ENCODE results near the gene CDC42BPG. TPM values are rescaled to one million over a fixed set of nuclear protein-coding genes. Genes with fewer than 3 reads are reported as not detected.
A peak's percentile ranks its signal among the peaks of the same experiment; 100 is the strongest.

CDC42BPG gene
- total and polyA plus RNA-seq, 8 donors = 6.8 to 25.9 (median 9.0) TPM

DNA sequence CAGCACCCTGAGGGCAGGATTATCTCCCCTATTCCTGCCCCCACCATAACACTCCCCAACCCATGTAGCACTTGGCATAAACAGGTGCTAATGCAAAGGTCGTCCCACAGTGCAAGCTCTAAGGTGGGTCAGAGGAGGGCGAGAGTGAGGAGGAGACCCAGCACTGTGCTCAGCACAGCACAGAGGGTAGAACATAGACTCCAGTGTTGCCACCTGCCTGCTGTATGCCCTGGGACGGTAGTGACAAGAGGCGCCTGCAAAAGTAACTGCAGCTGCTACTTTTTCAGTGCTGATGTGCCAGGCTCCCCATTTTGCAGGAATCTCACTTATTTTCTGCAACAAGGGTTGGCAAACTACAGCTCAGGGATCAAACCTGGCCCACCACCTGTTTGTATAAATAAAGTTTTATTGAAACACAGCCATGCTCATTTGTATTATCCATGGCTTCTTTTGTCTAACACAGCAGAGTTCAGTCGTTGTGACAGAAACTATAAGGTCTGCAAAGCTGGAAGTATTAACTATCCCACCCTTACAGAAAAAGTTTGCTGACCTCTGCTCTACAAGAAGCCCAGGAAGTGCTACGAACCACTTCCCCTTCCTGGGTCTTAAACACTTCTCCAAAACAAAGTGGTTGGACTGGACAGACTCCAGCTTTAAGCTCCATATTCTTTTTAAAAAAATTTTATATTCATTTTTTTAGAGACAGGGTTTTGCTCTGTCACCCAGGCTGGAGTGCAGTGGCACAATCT lies 16.9 kb upstream of the CDC42BPG start:
- TF ChIP-seq, protein P1, sequence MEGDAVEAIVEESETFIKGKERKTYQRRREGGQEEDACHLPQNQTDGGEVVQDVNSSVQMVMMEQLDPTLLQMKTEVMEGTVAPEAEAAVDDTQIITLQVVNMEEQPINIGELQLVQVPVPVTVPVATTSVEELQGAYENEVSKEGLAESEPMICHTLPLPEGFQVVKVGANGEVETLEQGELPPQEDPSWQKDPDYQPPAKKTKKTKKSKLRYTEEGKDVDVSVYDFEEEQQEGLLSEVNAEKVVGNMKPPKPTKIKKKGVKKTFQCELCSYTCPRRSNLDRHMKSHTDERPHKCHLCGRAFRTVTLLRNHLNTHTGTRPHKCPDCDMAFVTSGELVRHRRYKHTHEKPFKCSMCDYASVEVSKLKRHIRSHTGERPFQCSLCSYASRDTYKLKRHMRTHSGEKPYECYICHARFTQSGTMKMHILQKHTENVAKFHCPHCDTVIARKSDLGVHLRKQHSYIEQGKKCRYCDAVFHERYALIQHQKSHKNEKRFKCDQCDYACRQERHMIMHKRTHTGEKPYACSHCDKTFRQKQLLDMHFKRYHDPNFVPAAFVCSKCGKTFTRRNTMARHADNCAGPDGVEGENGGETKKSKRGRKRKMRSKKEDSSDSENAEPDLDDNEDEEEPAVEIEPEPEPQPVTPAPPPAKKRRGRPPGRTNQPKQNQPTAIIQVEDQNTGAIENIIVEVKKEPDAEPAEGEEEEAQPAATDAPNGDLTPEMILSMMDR (IDR thresholded peaks at IDR 0.05) = no peak
- Histone ChIP-seq H3K27me3 (no peaks in the 10 kb centered on the region), H3K27ac (peak overlapping the region in 1 of 2 donors; percentile 92), H3K4me1 (peaks cover 55 to 100% of the 10 kb centered on the region in 2 donors), H3K4me3 (peak overlapping the region in 1 of 2 donors; percentile 16), H3K36me3 (peaks cover 0 to 38% of the 10 kb centered on the region in 2 donors), H3K9me3 (no peaks in the 10 kb centered on the region)
- ATAC-seq = no peak
- intact Hi-C loops (cut with DNase I) = no loop called here
- DNase-seq = no peak

DNA sequence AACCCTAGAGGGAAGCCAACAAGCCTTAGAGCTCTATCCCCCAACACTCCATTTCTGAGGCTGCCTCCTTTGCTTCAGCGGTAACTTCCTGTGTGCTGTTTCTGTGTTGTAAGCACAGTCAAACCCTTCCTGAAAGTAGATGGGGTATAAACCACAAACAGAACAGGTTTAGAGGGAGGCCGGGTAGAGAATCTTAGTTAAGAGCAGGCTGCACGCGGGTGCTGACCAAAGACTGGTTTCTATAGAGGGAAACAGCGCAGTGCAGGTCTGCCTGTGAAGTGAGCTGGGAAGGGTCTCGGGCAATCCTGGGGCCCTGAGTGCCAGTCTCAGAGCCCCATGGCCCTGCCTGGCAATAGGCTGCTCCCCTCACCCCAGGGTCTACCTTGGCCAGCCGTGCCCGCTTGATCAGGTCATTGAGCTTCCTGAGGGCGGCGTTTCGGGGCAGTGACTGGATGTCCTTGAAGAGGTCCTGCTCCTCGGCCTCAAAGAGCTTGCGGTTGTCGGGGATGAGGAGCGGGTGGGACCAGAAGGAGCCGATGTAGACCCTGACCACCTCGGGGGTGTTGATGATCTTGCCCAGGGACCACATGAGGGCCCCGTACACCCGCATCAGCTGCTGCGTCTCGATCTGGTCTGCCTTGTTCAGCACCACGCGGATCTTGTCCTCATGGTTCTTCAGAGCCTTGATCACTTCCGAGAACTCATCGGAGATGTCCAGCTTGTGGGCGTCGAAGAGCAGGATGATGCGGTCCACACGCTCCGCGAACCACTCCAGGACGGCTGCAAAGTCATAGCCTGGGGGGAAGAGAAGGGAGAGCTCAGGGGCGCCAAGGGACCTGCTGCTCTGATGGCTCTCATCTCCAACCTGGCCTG lies 15.3 kb upstream of the CDC42BPG start:
- Histone ChIP-seq H3K4me3 (peak overlapping the region in 1 of 2 donors; percentile 17), H3K27me3 (no peaks in the 10 kb centered on the region), H3K9me3 (no peaks in the 10 kb centered on the region), H3K27ac (peak overlapping the region; percentile 36 to 92), H3K4me1 (peaks cover 62 to 100% of the 10 kb centered on the region in 2 donors), H3K36me3 (peaks cover 0 to 48% of the 10 kb centered on the region in 2 donors)
- ATAC-seq (no peak), DNase-seq (peak in 1 of 4 donors; percentile 75)
- TF ChIP-seq, protein P1 (IDR thresholded peaks at IDR 0.05) = no peak
- intact Hi-C loops (cut with DNase I) = no loop called here

DNA sequence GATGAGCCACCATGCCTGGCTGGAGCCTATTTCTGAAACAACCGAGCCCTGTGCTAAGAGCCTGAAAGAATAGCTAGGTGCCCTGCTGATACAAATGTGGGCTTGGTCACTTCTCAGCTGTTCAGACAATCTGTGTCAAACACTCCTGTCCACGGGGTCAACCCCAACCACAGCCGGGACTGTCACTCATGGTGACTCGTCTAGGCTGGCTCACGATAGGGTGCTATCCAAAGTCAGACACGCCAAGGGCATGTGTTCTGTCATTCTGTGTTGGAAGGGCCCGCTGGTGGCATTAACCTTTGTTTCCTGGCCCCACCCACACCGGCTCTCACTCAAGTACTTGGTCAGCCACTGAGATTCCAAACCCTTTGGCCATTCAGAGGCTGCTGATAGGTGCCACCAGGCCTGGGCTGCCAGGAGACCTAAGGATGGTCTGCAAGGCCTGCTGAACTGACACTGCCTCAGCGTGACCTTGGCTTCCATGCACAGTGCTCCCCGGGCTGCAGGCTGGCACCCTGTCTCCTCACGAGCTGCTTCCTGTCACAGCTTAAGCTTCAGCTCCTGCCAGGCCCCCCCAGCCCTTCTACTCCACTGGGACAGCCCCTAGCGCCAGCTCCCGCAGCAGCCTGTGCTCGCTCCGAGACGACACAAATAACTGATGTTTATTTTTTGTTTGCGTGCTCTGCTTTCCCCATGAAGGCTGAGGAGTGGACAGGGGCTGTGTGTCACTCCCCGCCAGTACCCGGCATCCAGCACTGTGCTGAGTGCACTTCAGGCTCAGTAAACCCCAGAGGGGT lies 14.2 kb upstream of the CDC42BPG start:
- intact Hi-C loops (cut with DNase I) = no loop called here
- Histone ChIP-seq H3K27me3 (no peaks in the 10 kb centered on the region), H3K4me1 (peaks cover 62 to 100% of the 10 kb centered on the region in 2 donors), H3K27ac (peak overlapping the region; percentile 35 to 92), H3K9me3 (no peaks in the 10 kb centered on the region), H3K4me3 (peak overlapping the region in 1 of 2 donors; percentile 17), H3K36me3 (peaks cover 0 to 59% of the 10 kb centered on the region in 2 donors)
- no peak for ATAC-seq
- DNase-seq = peak in 1 of 4 donors; percentile 85
- TF ChIP-seq, protein P1 (IDR thresholded peaks at IDR 0.05) = no peak

DNA sequence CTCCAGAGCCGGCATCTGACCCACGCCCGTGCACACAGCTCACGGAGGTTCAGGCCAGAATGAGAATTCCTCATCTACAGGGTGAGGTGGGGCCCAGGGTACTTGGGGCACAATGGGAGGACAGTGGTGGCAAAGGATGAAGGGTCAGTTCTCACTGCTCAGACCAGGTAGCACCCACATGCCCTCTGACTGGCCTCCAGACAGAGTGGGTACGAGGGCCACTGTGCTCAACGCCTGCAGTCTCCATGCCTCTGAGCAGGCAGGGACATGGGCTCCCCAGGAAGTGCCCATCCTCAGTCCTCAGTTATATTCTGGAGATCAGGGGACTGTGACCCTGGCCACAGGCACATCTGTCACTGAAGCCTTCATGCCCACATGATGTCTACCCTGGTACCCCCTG lies 13.0 kb upstream of the CDC42BPG start:
- Histone ChIP-seq H3K4me1 (peaks cover 52 to 100% of the 10 kb centered on the region in 2 donors), H3K9me3 (no peaks in the 10 kb centered on the region), H3K27ac (peak overlapping the region in 1 of 2 donors; percentile 92), H3K27me3 (no peaks in the 10 kb centered on the region), H3K4me3 (no peak overlapping the region), H3K36me3 (peaks cover 0 to 71% of the 10 kb centered on the region in 2 donors)
- ATAC-seq = no peak
- no peak for DNase-seq
- intact Hi-C loops (cut with DNase I) = no loop called here
- TF ChIP-seq, protein P1 (IDR thresholded peaks at IDR 0.05) = no peak
